Skeletal muscle satellite cell (primary cell): Measurements from ENCODE around the gene SNX3.
"Not testable (repeated sequence)": the region's sequence is repeated elsewhere in the genome, so short reads cannot be mapped to it uniquely, and the experiment has no call there.

ENCODE experiments used
- H3K27me3 ChIP-seq: 2 replicates; pipeline ENCODE4 v1.7.0; 2013; ENCODE audit warnings: low read length; ENCODE audit not compliant: control insufficient read depth, insufficient read depth
- H3K36me3 ChIP-seq: 2 replicates; pipeline ENCODE4 v1.7.0; 2013; ENCODE audit warnings: mild to moderate bottlenecking, control low read depth, low read length; ENCODE audit not compliant: insufficient read depth
- H3K4me1 ChIP-seq: 2 replicates; pipeline ENCODE4 v1.7.0; 2013; ENCODE audit warnings: low read length; ENCODE audit not compliant: control insufficient read depth, insufficient read depth
- H3K4me2 ChIP-seq: 2 replicates; pipeline ENCODE4 v1.7.0; 2013; ENCODE audit warnings: mild to moderate bottlenecking, low read length
- H3K4me3 ChIP-seq: 2 replicates; pipeline ENCODE4 v1.7.0; 2013; ENCODE audit warnings: low read length
- H3K9ac ChIP-seq: 2 replicates; pipeline ENCODE4 v1.7.0; 2013; ENCODE audit warnings: mild to moderate bottlenecking, low read depth, low read length, moderate library complexity
- H3K9me3 ChIP-seq: replicated peaks from 2 replicates; pipeline ENCODE4 v1.7.0; 2013; ENCODE audit warnings: mild to moderate bottlenecking, control low read depth, low read length

The SNX3 gene

DNA sequence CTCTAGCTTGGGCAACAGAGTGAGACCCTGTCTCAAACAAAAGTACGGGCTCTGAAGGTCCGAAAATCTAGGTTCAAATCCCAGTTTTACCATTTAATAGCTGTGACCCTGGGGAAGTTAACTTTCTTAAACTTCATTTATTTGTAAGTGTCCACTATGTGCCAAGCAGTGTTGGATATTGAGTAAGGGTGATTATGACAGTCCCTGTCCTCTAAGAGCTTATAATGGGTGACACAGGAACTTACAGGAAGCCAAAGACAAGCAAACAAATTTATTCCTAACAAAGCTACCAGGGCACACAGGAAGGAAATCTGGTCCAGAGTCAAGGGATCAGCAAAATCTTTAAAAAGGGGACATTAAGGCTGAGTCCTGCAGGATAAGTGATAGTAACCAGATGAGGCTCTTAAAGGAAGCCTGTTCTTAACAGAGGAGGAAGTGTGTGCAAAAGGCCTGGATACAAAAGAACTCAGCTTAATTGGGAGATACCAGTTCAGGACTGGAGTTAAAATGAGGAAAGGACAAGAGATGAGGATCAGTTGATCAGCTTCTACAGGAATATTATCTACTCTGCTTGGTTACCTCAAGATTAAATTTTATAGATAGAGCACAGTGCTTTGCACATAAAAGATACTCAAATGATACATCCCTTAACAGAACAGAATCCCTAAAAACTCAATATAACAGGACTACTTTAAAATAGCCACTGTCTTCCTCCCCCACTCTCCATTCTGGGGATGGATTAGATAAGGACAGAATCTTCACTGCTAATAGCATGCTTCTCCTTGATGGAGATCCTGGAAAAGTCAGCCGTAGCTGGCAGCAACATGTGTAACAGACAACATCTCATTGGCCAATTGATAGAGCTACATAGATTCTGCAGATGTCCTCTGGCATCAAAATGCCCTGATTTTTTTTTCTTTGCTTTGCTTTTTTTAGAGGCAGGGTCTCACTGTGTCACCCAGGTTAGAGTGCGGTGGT is 6.1 kb downstream of the SNX3 start:
- Histone ChIP-seq H3K4me1 (no peaks in the 10 kb centered on the region), H3K4me2 (no peak overlapping the region), H3K36me3 (peaks cover 5% of the 10 kb centered on the region), H3K4me3 (no peak overlapping the region), H3K27me3 (no peaks in the 10 kb centered on the region), H3K9ac (no peak overlapping the region), H3K9me3 (no peaks in the 10 kb centered on the region)

- Histone ChIP-seq H3K4me2 (no peak overlapping the region), H3K36me3 (peaks cover 5% of the 10 kb centered on the region), H3K27me3 (no peaks in the 10 kb centered on the region), H3K9ac (no peak overlapping the region), H3K4me1 (no peaks in the 10 kb centered on the region), H3K4me3 (no peak overlapping the region), H3K9me3 (no peaks in the 10 kb centered on the region)
Measured at GRCh38 chr6:108253241-108253640, 7.6 kb downstream of the SNX3 start.

GRCh38 chr6:108252055-108252454 is 8.8 kb downstream of the SNX3 start:
- H3K9ac ChIP-seq, result no peak overlapping the region
- no peaks in the 10 kb centered on the region for H3K4me1 ChIP-seq
- H3K4me2 ChIP-seq, result no peak overlapping the region
- H3K4me3 ChIP-seq, result no peak overlapping the region
- peaks cover 5% of the 10 kb centered on the region for H3K36me3 ChIP-seq
- no peaks in the 10 kb centered on the region for H3K9me3 ChIP-seq
- H3K27me3 ChIP-seq, result no peaks in the 10 kb centered on the region

GRCh38 chr6:108251252-108251651 is 9.6 kb downstream of the SNX3 start:
- peaks cover 5% of the 10 kb centered on the region for H3K36me3 ChIP-seq
- H3K4me3 ChIP-seq, result no peak overlapping the region

DNA sequence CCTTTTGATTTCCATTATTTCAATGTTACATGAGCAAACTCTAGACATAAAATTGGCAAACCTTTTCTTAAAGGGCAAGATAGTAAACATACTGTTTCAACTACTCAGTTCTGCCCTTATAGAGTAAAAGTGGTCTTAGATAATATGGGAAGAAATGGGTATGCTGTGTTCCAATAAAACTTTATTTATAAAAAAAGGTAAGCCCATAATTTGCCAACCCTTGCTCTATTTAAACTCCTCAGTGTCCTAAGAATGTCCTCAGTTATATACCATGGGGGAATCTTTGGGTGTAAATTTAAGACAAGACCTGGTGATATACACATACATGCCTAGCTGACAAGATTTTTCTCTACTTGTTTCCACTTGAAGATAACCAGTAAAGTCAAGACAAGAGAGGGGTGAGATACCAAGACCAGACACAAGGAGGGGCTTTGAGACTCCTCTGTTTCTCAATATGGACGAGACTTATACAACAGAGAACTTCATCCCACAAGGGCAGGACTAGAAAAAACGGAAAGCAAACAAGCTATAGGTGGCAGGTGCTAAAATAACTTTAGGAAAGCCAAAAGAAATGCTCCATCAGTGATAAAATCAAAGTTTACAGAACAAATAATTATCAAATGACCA is 10.5 kb downstream of the SNX3 start:
- Histone ChIP-seq H3K9me3 (no peaks in the 10 kb centered on the region), H3K4me2 (no peak overlapping the region), H3K36me3 (peaks cover 5% of the 10 kb centered on the region), H3K4me1 (no peaks in the 10 kb centered on the region), H3K9ac (no peak overlapping the region), H3K4me3 (no peak overlapping the region), H3K27me3 (no peaks in the 10 kb centered on the region)

More at GRCh38 chr6:108251252-108251651, 9.6 kb downstream of the SNX3 start:
- Histone ChIP-seq H3K9ac (no peak overlapping the region), H3K4me1 (no peaks in the 10 kb centered on the region), H3K27me3 (no peaks in the 10 kb centered on the region), H3K9me3 (no peaks in the 10 kb centered on the region), H3K4me2 (no peak overlapping the region)

GRCh38 chr6:108247965-108248536 is 12.8 kb downstream of the SNX3 start:
- Histone ChIP-seq H3K4me3 (no peak overlapping the region), H3K9me3 (no peaks in the 10 kb centered on the region), H3K9ac (no peak overlapping the region), H3K4me1 (no peaks in the 10 kb centered on the region), H3K36me3 (peaks cover 5% of the 10 kb centered on the region), H3K27me3 (no peaks in the 10 kb centered on the region), H3K4me2 (no peak overlapping the region)

- not testable (repeated sequence) for H3K4me3 ChIP-seq, H3K9ac ChIP-seq, H3K36me3 ChIP-seq, H3K9me3 ChIP-seq, H3K27me3 ChIP-seq, H3K4me2 ChIP-seq, H3K4me1 ChIP-seq
Measured at GRCh38 chr6:108245095-108245494, 15.7 kb downstream of the SNX3 start.

- no peaks in the 10 kb centered on the region for H3K9me3 ChIP-seq
- no peak overlapping the region for H3K9ac ChIP-seq
- H3K27me3 ChIP-seq, result no peaks in the 10 kb centered on the region
- peaks cover 6% of the 10 kb centered on the region for H3K36me3 ChIP-seq
- no peaks in the 10 kb centered on the region for H3K4me1 ChIP-seq
- H3K4me3 ChIP-seq, result no peak overlapping the region
- no peak overlapping the region for H3K4me2 ChIP-seq
Measured at GRCh38 chr6:108243836-108244235, 17.0 kb downstream of the SNX3 start.

- no peaks in the 10 kb centered on the region for H3K9me3 ChIP-seq
- no peak overlapping the region for H3K4me2 ChIP-seq
- H3K9ac ChIP-seq, result no peak overlapping the region
- H3K4me1 ChIP-seq, result no peaks in the 10 kb centered on the region
- no peaks in the 10 kb centered on the region for H3K27me3 ChIP-seq
- H3K36me3 ChIP-seq, result peaks cover 6% of the 10 kb centered on the region
- no peak overlapping the region for H3K4me3 ChIP-seq
Measured at GRCh38 chr6:108242721-108243120, 18.1 kb downstream of the SNX3 start.

DNA sequence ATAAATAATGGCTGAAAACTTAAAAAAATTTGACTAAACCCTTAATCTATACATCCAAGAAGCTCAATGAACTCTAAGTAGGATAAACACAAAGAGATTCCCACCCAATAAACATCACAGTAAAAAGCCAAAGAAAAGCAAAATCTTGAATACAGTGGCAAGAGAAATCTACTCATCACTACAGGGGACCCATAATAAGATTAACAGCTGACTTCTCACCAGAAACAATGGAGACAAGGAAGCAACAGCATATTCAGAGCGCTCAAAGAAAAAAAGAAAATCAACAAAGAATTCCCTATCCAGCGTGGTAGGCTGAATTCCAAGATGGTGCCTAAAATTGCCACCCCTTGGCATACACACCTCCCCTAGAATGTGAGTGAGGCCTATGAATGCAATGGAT is 18.6 kb downstream of the SNX3 start:
- Histone ChIP-seq H3K4me3 (no peak overlapping the region), H3K9ac (no peak overlapping the region), H3K9me3 (no peaks in the 10 kb centered on the region), H3K4me1 (no peaks in the 10 kb centered on the region), H3K36me3 (peaks cover 10% of the 10 kb centered on the region), H3K27me3 (no peaks in the 10 kb centered on the region), H3K4me2 (no peak overlapping the region)

DNA sequence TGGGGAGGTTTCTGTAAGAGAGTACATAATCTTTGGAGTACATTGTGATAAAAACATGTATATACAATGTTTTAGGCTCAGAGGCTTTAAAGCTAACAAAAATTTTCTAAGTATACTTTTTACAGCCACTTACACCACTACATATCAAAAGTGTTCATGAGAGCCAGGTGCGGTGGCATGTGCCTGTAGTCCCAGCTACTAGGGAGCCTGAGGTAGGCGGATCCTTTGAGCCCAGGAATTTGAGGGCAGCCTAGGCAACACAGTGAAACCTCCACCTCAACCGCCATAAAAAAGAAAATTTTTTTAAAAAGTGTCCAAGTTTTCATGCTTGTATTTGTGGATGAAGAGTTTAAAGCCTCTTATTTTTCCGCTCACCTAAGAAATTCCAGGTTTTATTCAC is 22.5 kb downstream of the SNX3 start:
- Histone ChIP-seq H3K4me2 (no peak overlapping the region), H3K36me3 (peaks cover 16% of the 10 kb centered on the region), H3K9ac (no peak overlapping the region), H3K4me3 (no peak overlapping the region), H3K4me1 (no peaks in the 10 kb centered on the region), H3K27me3 (no peaks in the 10 kb centered on the region), H3K9me3 (no peaks in the 10 kb centered on the region)
